Mammary epithelial cell (primary cell): Measurements from ENCODE around the gene SH3GLB2.

Experiments
- CTCF ChIP-seq, 2 donors: IDR thresholded peaks in 1 of 2; conservative IDR thresholded peaks in 1 of 2; 2 replicates each; pipeline ENCODE4 v1.5.1; 2011 to 2012; ENCODE audit warnings: inconsistent platforms in 2 of 2, low read length in 2 of 2, mild to moderate bottlenecking in 2 of 2, control low read depth in 1 of 2, low read depth in 1 of 2; ENCODE audit not compliant: insufficient read depth in 1 of 2; ENCODE audit errors: extremely low read depth in 1 of 2
- EZH2 ChIP-seq: IDR thresholded peaks from 2 replicates; pipeline ENCODE4 v1.6.1; 2012; ENCODE audit warnings: low read length, inconsistent platforms, borderline replicate concordance

- TF ChIP-seq CTCF (conservative IDR thresholded peaks at IDR 0.05 in 1 of 2, IDR thresholded peaks at IDR 0.05 in 1 of 2; ENCODE audit: extremely low read depth in 1 of 2, insufficient read depth in 1 of 2, low read depth in 1 of 2, low read length in 2 of 2) (no peak), EZH2 (no peak)
Measured at GRCh38 chr9:129042016-129042415, 13.9 kb upstream of the SH3GLB2 start.
